Spleen (tissue), 11 donors: Measurements from ENCODE around the gene ZDHHC24. TPM values are rescaled to one million over a fixed set of nuclear protein-coding genes. Genes with fewer than 3 reads are reported as not detected.
"Not testable (repeated sequence)": the region's sequence is repeated elsewhere in the genome, so short reads cannot be mapped to it uniquely, and the experiment has no call there.

Experiments used
- DNase-seq: peaks from one replicate; pipeline ENCODE4 v3.0.0-alpha.2; 2020
- H3K27ac ChIP-seq, 8 donors: fragments of 200-600 bp; sonication (generic) in 7 of 8; 1 replicate in 4 of 8; 2 replicates in 4 of 8; pipeline versions ENCODE4 v1.5.0 to v1.8.0; 2016 to 2021; ENCODE audit warnings: inconsistent platforms in 4 of 8, mild to moderate bottlenecking in 4 of 8, moderate library complexity in 1 of 8
- H3K27me3 ChIP-seq, 7 donors: fragments of 200-600 bp; sonication (generic) in 6 of 7; replicated peaks in 1 of 7; 1 replicate in 4 of 7; 2 replicates in 3 of 7; pipeline versions ENCODE4 v1.5.0 to v1.8.0; 2016 to 2021; ENCODE audit warnings: inconsistent platforms in 3 of 7, mild to moderate bottlenecking in 1 of 7
- H3K36me3 ChIP-seq, 6 donors: fragments of 200-600 bp; sonication (generic) in 5 of 6; 1 replicate in 4 of 6; 2 replicates in 2 of 6; pipeline versions ENCODE4 v1.5.0 to v1.8.0; 2016 to 2021; ENCODE audit warnings: inconsistent platforms in 2 of 6
- H3K4me1 ChIP-seq, 6 donors: fragments of 200-600 bp; sonication (generic) in 5 of 6; 1 replicate in 3 of 6; 2 replicates in 3 of 6; pipeline versions ENCODE4 v1.5.0 to v1.8.0; 2016 to 2021; ENCODE audit warnings: inconsistent platforms in 3 of 6
- H3K4me3 ChIP-seq, 8 donors: fragments of 200-600 bp; sonication (generic) in 7 of 8; 1 replicate in 4 of 8; 2 replicates in 4 of 8; pipeline versions ENCODE4 v1.5.0 to v1.8.0; 2016 to 2021; ENCODE audit warnings: inconsistent platforms in 4 of 8, mild to moderate bottlenecking in 4 of 8, moderate library complexity in 2 of 8
- H3K9me3 ChIP-seq, 8 donors: fragments of 200-600 bp; sonication (generic) in 7 of 8; 1 replicate in 4 of 8; 2 replicates in 4 of 8; pipeline versions ENCODE4 v1.5.0 to v1.8.0; 2016 to 2021; ENCODE audit warnings: inconsistent platforms in 4 of 8
- POLR2A ChIP-seq, 3 donors: fragments of 450-650 bp; IDR thresholded peaks; one replicate each; pipeline ENCODE4 v1.5.1; 2017; ENCODE audit warnings: antibody characterized with exemption in 3 of 3, mild to moderate bottlenecking in 1 of 3
- POLR2AphosphoS5 ChIP-seq, 3 donors: sonication (generic); formaldehyde crosslinking; IDR thresholded peaks; one replicate each; pipeline ENCODE4 v1.5.1; 2017; ENCODE audit warnings: antibody characterized with exemption in 3 of 3
- WGBS, 5 donors: extraction: QIAGEN DNeasy Blood & Tissue Kit in 3 of 5; methylation state at CpG; one replicate each; pipeline versions ENCODE4 v1.1.5 to v1.1.7; 2013 to 2018; 5-methylcytosine and 5-hydroxymethylcytosine counted together
- intact Hi-C: fragments of 100-400 bp; cut with DNase I; formaldehyde crosslinking; loops from one replicate; pipeline ENCODE4 v1.15.0; 2023; ENCODE audit warnings: low total_unique reads
- polyA plus RNA-seq, 3 donors: library from polyadenylated mRNA; stranded (reverse); fragments of 200-250 nt; gene quantifications; one replicate each; pipeline ENCODE4 v1.2.1, GENCODE V29; 2013
- total RNA-seq, 7 donors: library from RNA; depleted of rRNA in 3 of 7; stranded (reverse); fragments of >200 nt in 3 of 7; fragmentation: NEBNext Ultra II Directional in 4 of 7; extraction: Animal tissue kit (Norgen Biotek cat#: 25700) in 4 of 7; gene quantifications; one replicate each; pipeline versions ENCODE4 v1.1.0 to v1.2.1, GENCODE V29; 2016 to 2021
- TF ChIP-seq, protein P1 (sequence below), 11 experiments: fragments of 200-600 bp in 7 of 11; fragments of 450-650 bp in 4 of 11; sonication (generic) in 4 of 11; IDR thresholded peaks in 8 of 11; conservative IDR thresholded peaks in 3 of 11; 1 replicate in 7 of 11; 2 replicates in 4 of 11; pipeline versions ENCODE4 v1.4.0 to v1.8.0; 2016 to 2021; ENCODE audit warnings: antibody characterized with exemption in 11 of 11, inconsistent platforms in 4 of 11, mild to moderate bottlenecking in 1 of 11
- donor health status: healthy with polysubstance abuse.
- donor health status: DM: no; HTN: no; CAD: no; lungs with moderate emphysema.
- donor health status: DM: no; HTN: no; CAD: no.
- donor health status: Bipolar disorder and iron deficiency.
- donor health status: healthy.
- donor health status: DM: no; HTN: no; CAD: no.
- donor health status: DM: yes; HTN: yes; CAD: no.

Gene ZDHHC24
- total and polyA plus RNA-seq, 10 donors = 9.1 to 25.7 (median 21.1) TPM

DNA sequence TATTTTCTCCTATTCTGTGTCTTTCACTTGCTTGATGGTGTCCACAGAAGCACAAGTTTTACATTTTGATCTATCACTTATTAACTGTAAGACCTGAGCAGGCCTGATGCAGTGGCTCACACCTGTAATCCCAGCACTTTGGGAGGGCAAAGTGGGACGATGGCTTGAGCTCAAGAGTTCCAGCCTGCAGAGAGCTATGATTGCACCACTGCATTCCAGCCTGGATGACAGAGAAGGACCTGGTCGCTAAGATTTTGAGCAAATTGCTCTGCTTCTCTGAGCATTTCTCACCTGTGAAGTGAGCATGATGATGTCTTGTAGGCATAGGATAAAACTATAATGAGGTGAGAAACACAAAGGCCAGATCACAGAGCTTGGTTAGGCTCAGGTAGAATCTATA lies 40.3 kb upstream of the ZDHHC24 start:
- WGBS, 5 donors = 63 to 79% (median 77%) methylated on average over 2 of the region's 2 CpGs
- DNase-seq = no peak
- Histone ChIP-seq H3K4me1 (no peaks in the 10 kb centered on the region), H3K27ac (no peak overlapping the region), H3K27me3 (no peaks in the 10 kb centered on the region), H3K4me3 (no peak overlapping the region), H3K9me3 (peaks cover 0 to 17% (median 14%) of the 10 kb centered on the region in 8 donors), H3K36me3 (no peaks in the 10 kb centered on the region)
- TF ChIP-seq POLR2AphosphoS5 (IDR thresholded peaks at IDR 0.05) (no peak), POLR2A (IDR thresholded peaks at IDR 0.05) (no peak)
- TF ChIP-seq, protein P1, sequence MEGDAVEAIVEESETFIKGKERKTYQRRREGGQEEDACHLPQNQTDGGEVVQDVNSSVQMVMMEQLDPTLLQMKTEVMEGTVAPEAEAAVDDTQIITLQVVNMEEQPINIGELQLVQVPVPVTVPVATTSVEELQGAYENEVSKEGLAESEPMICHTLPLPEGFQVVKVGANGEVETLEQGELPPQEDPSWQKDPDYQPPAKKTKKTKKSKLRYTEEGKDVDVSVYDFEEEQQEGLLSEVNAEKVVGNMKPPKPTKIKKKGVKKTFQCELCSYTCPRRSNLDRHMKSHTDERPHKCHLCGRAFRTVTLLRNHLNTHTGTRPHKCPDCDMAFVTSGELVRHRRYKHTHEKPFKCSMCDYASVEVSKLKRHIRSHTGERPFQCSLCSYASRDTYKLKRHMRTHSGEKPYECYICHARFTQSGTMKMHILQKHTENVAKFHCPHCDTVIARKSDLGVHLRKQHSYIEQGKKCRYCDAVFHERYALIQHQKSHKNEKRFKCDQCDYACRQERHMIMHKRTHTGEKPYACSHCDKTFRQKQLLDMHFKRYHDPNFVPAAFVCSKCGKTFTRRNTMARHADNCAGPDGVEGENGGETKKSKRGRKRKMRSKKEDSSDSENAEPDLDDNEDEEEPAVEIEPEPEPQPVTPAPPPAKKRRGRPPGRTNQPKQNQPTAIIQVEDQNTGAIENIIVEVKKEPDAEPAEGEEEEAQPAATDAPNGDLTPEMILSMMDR (IDR thresholded peaks at IDR 0.05 in 8 of 11, conservative IDR thresholded peaks at IDR 0.05 in 3 of 11) = no peak
- intact Hi-C loops = no loop called here

DNA sequence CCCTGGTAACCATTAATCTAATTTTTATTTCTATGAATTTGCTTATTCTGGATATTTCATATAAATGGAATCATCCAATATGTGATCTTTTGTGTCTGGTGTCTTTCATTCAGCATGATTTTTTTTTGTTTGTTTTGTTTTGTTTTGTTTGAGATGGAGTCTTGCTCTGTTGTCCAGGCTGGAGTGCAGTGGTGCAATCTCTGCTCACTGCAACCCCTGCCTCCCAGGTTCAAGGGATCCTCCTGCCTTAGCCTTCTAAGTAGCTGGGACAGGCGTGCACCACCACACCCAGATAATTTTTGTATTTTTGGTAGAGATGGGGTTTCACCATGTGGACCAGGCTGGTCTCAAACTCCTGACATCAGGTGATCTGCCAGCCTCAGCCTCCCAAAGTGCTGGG lies 39.6 kb upstream of the ZDHHC24 start:
- H3K27ac ChIP-seq, H3K4me3 ChIP-seq, DNase-seq, H3K4me1 ChIP-seq, intact Hi-C loops, H3K27me3 ChIP-seq, H3K36me3 ChIP-seq: not testable (repeated sequence)
- H3K9me3 ChIP-seq = peaks cover 0 to 17% (median 14%) of the 10 kb centered on the region in 8 donors
- 78 to 100% (median 88%) methylated on average over 1 of the region's 1 CpG for WGBS, 5 donors

DNA sequence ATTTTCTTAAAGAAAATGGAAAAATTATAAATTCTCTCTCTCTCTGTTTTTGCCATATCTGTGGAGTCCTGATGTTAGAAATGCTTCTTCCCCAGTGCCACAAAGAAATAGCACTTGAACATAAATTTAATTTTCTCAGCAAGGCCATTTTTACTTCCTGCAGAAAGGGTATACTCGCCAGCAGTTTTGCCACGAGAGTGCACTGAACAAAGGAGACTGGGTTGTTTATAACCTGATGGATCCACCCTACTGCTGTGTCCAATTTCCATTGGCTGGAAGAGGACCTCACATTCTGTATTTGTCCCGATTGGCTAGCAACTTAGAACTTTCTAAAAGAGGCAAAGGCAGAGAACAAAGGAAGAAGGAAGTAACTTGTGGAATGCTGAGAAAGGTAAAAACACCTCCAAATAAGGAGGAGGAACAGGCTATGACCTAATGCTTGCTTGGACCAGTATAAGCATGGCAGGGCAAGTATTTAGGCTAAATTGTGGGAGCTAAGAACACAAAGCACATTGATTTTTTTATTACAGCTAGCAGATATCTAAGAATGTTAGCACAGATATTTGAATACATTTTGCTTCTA lies 36.8 kb upstream of the ZDHHC24 start:
- H3K9me3 ChIP-seq = peaks cover 0 to 17% (median 14%) of the 10 kb centered on the region in 8 donors
- H3K27me3 ChIP-seq, H3K36me3 ChIP-seq, H3K27ac ChIP-seq, H3K4me1 ChIP-seq, DNase-seq, H3K4me3 ChIP-seq, intact Hi-C loops: not testable (repeated sequence)
- 75 to 87% (median 79%) methylated on average over 3 of the region's 3 CpGs for WGBS, 5 donors

- H3K27ac ChIP-seq = no peak overlapping the region
- H3K27me3 ChIP-seq = no peaks in the 10 kb centered on the region
- peaks cover 2 to 9% (median 8%) of the 10 kb centered on the region in 6 donors for H3K4me1 ChIP-seq
- TF ChIP-seq, protein P1 (IDR thresholded peaks at IDR 0.05 in 8 of 11, conservative IDR thresholded peaks at IDR 0.05 in 3 of 11) = no peak
- no peak for TF ChIP-seq POLR2AphosphoS5 (IDR thresholded peaks at IDR 0.05)
- TF ChIP-seq POLR2A (IDR thresholded peaks at IDR 0.05) = no peak
- no peak for DNase-seq
- H3K36me3 ChIP-seq = no peaks in the 10 kb centered on the region
- intact Hi-C loops = no loop called here
- H3K9me3 ChIP-seq = peaks cover 0 to 17% (median 14%) of the 10 kb centered on the region in 8 donors
- H3K4me3 ChIP-seq = no peak overlapping the region
- WGBS, 5 donors = 78 to 96% (median 80%) methylated on average over 3 of the region's 3 CpGs
Observed at GRCh38 chr11:66581261-66581660, 35.4 kb upstream of the ZDHHC24 start.

DNA sequence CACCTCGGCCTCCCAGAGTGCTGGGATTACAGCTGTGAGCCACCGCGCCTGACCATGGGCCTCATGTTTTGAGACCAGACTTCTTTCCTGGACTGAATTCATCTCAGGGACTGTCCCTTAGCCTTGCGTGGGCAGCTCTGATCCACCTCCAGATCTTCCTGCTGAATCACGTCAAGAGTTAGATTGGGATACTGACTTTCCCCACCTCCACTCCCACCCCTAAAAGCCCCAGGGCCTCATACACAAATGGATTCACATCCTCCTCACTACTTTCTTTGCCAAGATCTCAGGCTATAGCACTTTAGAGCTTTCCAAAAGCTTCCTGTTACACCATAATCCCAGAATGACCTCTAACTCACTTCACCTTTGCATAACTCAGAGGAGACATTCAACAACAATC lies 35.0 kb upstream of the ZDHHC24 start:
- no peaks in the 10 kb centered on the region for H3K36me3 ChIP-seq
- H3K4me3 ChIP-seq = no peak overlapping the region
- H3K27ac ChIP-seq = no peak overlapping the region
- no peak for DNase-seq
- no peaks in the 10 kb centered on the region for H3K27me3 ChIP-seq
- intact Hi-C loops = no loop called here
- TF ChIP-seq POLR2A (IDR thresholded peaks at IDR 0.05) (no peak), POLR2AphosphoS5 (IDR thresholded peaks at IDR 0.05) (no peak)
- TF ChIP-seq, protein P1 (IDR thresholded peaks at IDR 0.05 in 8 of 11, conservative IDR thresholded peaks at IDR 0.05 in 3 of 11) = no peak
- peaks cover 2 to 9% (median 8%) of the 10 kb centered on the region in 6 donors for H3K4me1 ChIP-seq
- 73 to 85% (median 82%) methylated on average over 5 of the region's 5 CpGs for WGBS, 5 donors
- peaks cover 0 to 17% (median 14%) of the 10 kb centered on the region in 8 donors for H3K9me3 ChIP-seq
